Smooth muscle cell (in vitro differentiated cells): ENCODE results near the gene RAB34. TPM values are rescaled to one million over a fixed set of nuclear protein-coding genes. Genes with fewer than 3 reads are reported as not detected.

Experiments
- DNase-seq: peaks from one replicate; lab custom pipeline; 2025; ENCODE audit not compliant: unreplicated experiment; lab: John Stamatoyannopoulos, UW
- H2AFZ ChIP-seq: fragments of 200-600 bp; sonication (generic); 2 replicates; pipeline ENCODE4 v1.6.0; 2016; ENCODE audit warnings: antibody characterized with exemption, low read depth, mild to moderate bottlenecking
- H3F3A ChIP-seq: fragments of 200-600 bp; sonication (generic); 2 replicates; pipeline ENCODE4 v1.6.0; 2017; ENCODE audit warnings: antibody characterized with exemption, low read depth
- H3K27ac ChIP-seq: fragments of 200-600 bp; sonication (generic); 2 replicates; pipeline ENCODE4 v1.5.1; 2016; ENCODE audit warnings: low read depth, mild to moderate bottlenecking
- H3K27me3 ChIP-seq: fragments of 200-600 bp; sonication (generic); 2 replicates; pipeline ENCODE4 v1.6.1; 2016; ENCODE audit warnings: low read depth, mild to moderate bottlenecking
- H3K36me3 ChIP-seq: fragments of 200-600 bp; sonication (generic); 2 replicates; pipeline ENCODE4 v1.5.1; 2016; ENCODE audit warnings: low read depth
- H3K4me1 ChIP-seq: fragments of 200-600 bp; sonication (generic); 2 replicates; pipeline ENCODE4 v1.5.1; 2016; ENCODE audit warnings: low read depth
- H3K4me2 ChIP-seq: fragments of 200-600 bp; sonication (generic); 2 replicates; pipeline ENCODE4 v1.6.0; 2016; ENCODE audit warnings: mild to moderate bottlenecking
- H3K4me3 ChIP-seq: fragments of 200-600 bp; sonication (generic); 2 replicates; pipeline ENCODE4 v1.5.1; 2016; ENCODE audit warnings: mild to moderate bottlenecking
- H3K79me2 ChIP-seq: fragments of 200-600 bp; sonication (generic); 2 replicates; pipeline ENCODE4 v1.6.0; 2016; ENCODE audit warnings: low read depth, mild to moderate bottlenecking
- H3K9ac ChIP-seq: fragments of 200-600 bp; sonication (generic); 2 replicates; pipeline ENCODE4 v1.6.0; 2016; ENCODE audit warnings: low read depth
- H3K9me3 ChIP-seq: fragments of 200-600 bp; sonication (generic); replicated peaks from 2 replicates; pipeline ENCODE4 v1.5.1; 2016; ENCODE audit warnings: low read depth
- H4K20me1 ChIP-seq: fragments of 200-600 bp; sonication (generic); 2 replicates; pipeline ENCODE4 v1.6.0; 2016; ENCODE audit warnings: low read depth
- CTCF ChIP-seq: fragments of 200-600 bp; sonication (generic); IDR thresholded peaks from 2 replicates; pipeline ENCODE4 v1.5.1; 2017; ENCODE audit warnings: borderline replicate concordance, mild to moderate bottlenecking, antibody characterized with exemption; ENCODE audit not compliant: insufficient read depth, poor library complexity, severe bottlenecking
- WGBS: methylation state at CpG from one replicate; pipeline ENCODE4 v1.1.7; 2016; ENCODE audit warnings: low lambda C conversion rate; 5-methylcytosine and 5-hydroxymethylcytosine counted together
- polyA plus RNA-seq: library from polyadenylated mRNA; unstranded; fragments of >200 nt; fragmentation: Nextera tagmentation; extraction: Ambion mirVana; gene quantifications from 2 replicates; pipeline ENCODE4 v1.2.1, GENCODE V29; 2016
- total RNA-seq: library from RNA; depleted of rRNA; stranded (reverse); fragments of >200 nt; gene quantifications from 2 replicates; pipeline ENCODE4 v1.2.3, GENCODE V29; 2014

RAB34 gene
- total and polyA plus RNA-seq, 2 experiments from 2014 or later: 208 to 289 TPM

- WGBS: 97% methylated on average over 3 of the region's 3 CpGs
- Histone ChIP-seq H2AFZ (no peak overlapping the region), H3K9me3 (no peaks in the 10 kb centered on the region), H3K36me3 (peaks cover 54% of the 10 kb centered on the region), H3F3A (no peaks in the 10 kb centered on the region), H3K4me3 (no peak overlapping the region), H3K79me2 (peaks cover 14% of the 10 kb centered on the region), H3K27ac (no peak overlapping the region), H3K4me2 (no peak overlapping the region), H3K9ac (no peak overlapping the region), H4K20me1 (peaks cover 22% of the 10 kb centered on the region), H3K4me1 (no peaks in the 10 kb centered on the region), H3K27me3 (no peaks in the 10 kb centered on the region)
- TF ChIP-seq CTCF: no peak
- DNase-seq: no peak
Measured at GRCh38 chr17:28675490-28675889, 42.2 kb downstream of the RAB34 start.

DNA sequence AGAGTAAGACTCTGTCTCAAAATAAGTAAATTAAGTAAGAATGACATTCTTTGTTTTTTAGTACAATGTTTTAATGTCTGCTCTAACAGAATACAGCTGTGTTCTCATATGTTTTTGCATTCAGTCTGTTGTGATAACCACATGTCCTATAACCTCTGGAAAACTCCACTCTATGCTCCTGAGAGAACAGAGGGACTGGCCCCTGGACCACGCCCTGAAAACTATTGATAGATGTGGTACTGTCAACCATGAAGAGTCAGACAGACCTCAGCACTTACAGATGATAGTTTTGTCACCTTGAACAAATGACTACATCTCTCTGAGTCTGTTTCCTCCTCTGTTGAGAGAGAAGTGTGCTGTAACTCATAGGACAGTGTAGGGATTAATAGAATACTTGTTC is 47.8 kb downstream of the RAB34 start:
- Histone ChIP-seq H3K36me3 (peaks cover 23% of the 10 kb centered on the region), H3K9ac (no peak overlapping the region), H3K4me1 (no peaks in the 10 kb centered on the region), H2AFZ (no peak overlapping the region), H3K4me2 (no peak overlapping the region), H3F3A (no peaks in the 10 kb centered on the region), H4K20me1 (peaks cover 75% of the 10 kb centered on the region), H3K27ac (no peak overlapping the region), H3K27me3 (no peaks in the 10 kb centered on the region), H3K4me3 (no peak overlapping the region), H3K79me2 (peaks cover 68% of the 10 kb centered on the region), H3K9me3 (no peaks in the 10 kb centered on the region)
- no peak for DNase-seq
- 100% methylated on average over 1 of the region's 1 CpG for WGBS
- TF ChIP-seq CTCF: no peak

DNA sequence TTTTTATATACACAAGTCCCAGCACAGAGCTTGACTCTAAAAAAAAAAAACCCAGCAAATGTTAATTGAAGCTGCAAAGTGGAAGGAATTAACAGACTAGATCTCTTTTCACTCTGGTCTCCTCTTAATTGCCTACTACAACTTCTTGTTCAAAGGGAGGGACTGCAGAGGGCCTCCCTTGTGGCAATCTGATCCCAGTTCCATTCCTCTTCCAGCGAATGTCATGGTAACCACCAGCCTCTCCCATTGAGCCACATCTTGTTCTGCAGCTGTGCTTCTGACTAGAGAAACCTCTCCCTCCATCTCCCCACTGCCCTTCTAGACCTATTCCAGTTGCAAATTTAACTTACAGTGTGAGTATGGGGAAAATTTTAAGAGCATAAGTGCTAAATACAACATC is 49.8 kb downstream of the RAB34 start:
- Histone ChIP-seq H3K4me2 (no peak overlapping the region), H3F3A (no peaks in the 10 kb centered on the region), H3K4me1 (peaks cover 7% of the 10 kb centered on the region), H3K79me2 (peaks cover 88% of the 10 kb centered on the region), H3K27me3 (no peaks in the 10 kb centered on the region), H3K9me3 (no peaks in the 10 kb centered on the region), H4K20me1 (peaks cover 94% of the 10 kb centered on the region), H3K9ac (no peak overlapping the region), H3K4me3 (no peak overlapping the region), H3K27ac (no peak overlapping the region), H2AFZ (no peak overlapping the region), H3K36me3 (peaks cover 5% of the 10 kb centered on the region)
- no peak for TF ChIP-seq CTCF
- no peak for DNase-seq
- WGBS: 74% methylated on average over 1 of the region's 1 CpG

DNA sequence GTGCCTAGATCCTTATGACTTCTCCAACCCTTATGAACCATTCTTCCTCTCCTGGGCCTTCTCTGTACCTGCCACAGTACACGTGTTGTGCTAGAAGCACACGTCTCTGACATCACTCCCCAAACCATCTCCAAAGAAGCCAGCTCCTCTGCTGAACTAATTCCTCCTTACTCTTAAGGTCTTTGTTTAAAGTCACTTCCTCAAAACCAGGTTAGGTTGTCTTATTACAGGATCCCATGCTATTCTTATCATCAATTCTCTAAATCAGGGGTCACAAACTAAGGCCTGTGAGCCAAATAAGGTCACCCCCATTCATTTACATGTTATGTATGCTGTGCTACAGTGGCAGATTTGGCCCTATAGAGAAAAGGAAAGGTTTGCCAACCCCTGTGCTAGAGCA is 51.7 kb downstream of the RAB34 start:
- Histone ChIP-seq H3K4me1 (peaks cover 10% of the 10 kb centered on the region), H3F3A (no peaks in the 10 kb centered on the region), H4K20me1 (peaks cover 78% of the 10 kb centered on the region), H3K9me3 (no peaks in the 10 kb centered on the region), H3K4me3 (no peak overlapping the region), H3K27me3 (no peaks in the 10 kb centered on the region), H2AFZ (no peak overlapping the region), H3K4me2 (no peak overlapping the region), H3K36me3 (peaks cover 2% of the 10 kb centered on the region), H3K27ac (no peak overlapping the region), H3K79me2 (peaks cover 93% of the 10 kb centered on the region), H3K9ac (no peak overlapping the region)
- no peak for TF ChIP-seq CTCF
- DNase-seq: no peak
- WGBS: 93% methylated on average over 2 of the region's 2 CpGs
